Activated naive CD4-positive, alpha-beta T cell treated with anti-CD3 and anti-CD28 coated beads, Interleukin-2, amount 50 U/mL, for 24 hours (primary cell): Measurements from ENCODE around the gene DDX50.
"Not testable (repeated sequence)": the region's sequence is repeated elsewhere in the genome, so short reads cannot be mapped to it uniquely, and the experiment has no call there.

Experiments used
- H3K27ac Mint-ChIP-seq: one replicate; pipeline ENCODE4 v1.8.0; 2021; ENCODE audit warnings: mild to moderate bottlenecking, mixed read lengths
- H3K27me3 Mint-ChIP-seq: one replicate; pipeline ENCODE4 v1.8.0; 2021; ENCODE audit warnings: mixed read lengths
- H3K36me3 Mint-ChIP-seq: one replicate; pipeline ENCODE4 v1.8.0; 2021; ENCODE audit warnings: mixed read lengths
- H3K4me1 Mint-ChIP-seq: one replicate; pipeline ENCODE4 v1.8.0; 2021; ENCODE audit warnings: mixed read lengths
- H3K4me3 Mint-ChIP-seq: one replicate; pipeline ENCODE4 v1.8.0; 2021; ENCODE audit warnings: mild to moderate bottlenecking, mixed read lengths
- H3K9me3 Mint-ChIP-seq: one replicate; pipeline ENCODE4 v1.8.0; 2021; ENCODE audit warnings: mixed read lengths

DDX50 gene

GRCh38 chr10:68954904-68955303 is 53.8 kb downstream of the DDX50 start:
- no peaks in the 10 kb centered on the region for H3K9me3 Mint-ChIP-seq
- peak overlapping the region; percentile 81 for H3K27ac Mint-ChIP-seq
- peaks cover 28% of the 10 kb centered on the region for H3K36me3 Mint-ChIP-seq
- no peaks in the 10 kb centered on the region for H3K27me3 Mint-ChIP-seq
- H3K4me3 Mint-ChIP-seq, result peak overlapping the region; percentile 71
- peaks cover 29% of the 10 kb centered on the region for H3K4me1 Mint-ChIP-seq

GRCh38 chr10:68955355-68955831 is 54.3 kb downstream of the DDX50 start:
- Mint-ChIP-seq H3K4me3 (peak overlapping the region; percentile 100), H3K4me1 (peaks cover 32% of the 10 kb centered on the region), H3K9me3 (no peaks in the 10 kb centered on the region), H3K36me3 (peaks cover 31% of the 10 kb centered on the region), H3K27ac (peak overlapping the region; percentile 100), H3K27me3 (no peaks in the 10 kb centered on the region)

GRCh38 chr10:68955832-68956532 is 54.9 kb downstream of the DDX50 start, which contains the start of gene DDX21:
Gene DDX21, plus strand, starts transcription at chr10:68956170. Its CDS starts 56 bp downstream, at chr10:68956226.
- Mint-ChIP-seq H3K27me3 (no peaks in the 10 kb centered on the region), H3K4me1 (peaks cover 32% of the 10 kb centered on the region), H3K9me3 (no peaks in the 10 kb centered on the region), H3K4me3 (peak within 1 kb of the TSS; percentile 100), H3K36me3 (peaks cover 31% of the 10 kb centered on the region), H3K27ac (peak within 1 kb of the TSS; percentile 100)

- peaks cover 43% of the 10 kb centered on the region for H3K4me1 Mint-ChIP-seq
- H3K4me3 Mint-ChIP-seq, result peak overlapping the region; percentile 100
- peak overlapping the region; percentile 100 for H3K27ac Mint-ChIP-seq
- peaks cover 38% of the 10 kb centered on the region for H3K36me3 Mint-ChIP-seq
- H3K27me3 Mint-ChIP-seq, result no peaks in the 10 kb centered on the region
- H3K9me3 Mint-ChIP-seq, result no peaks in the 10 kb centered on the region
Measured at GRCh38 chr10:68957284-68957615, 56.1 kb downstream of the DDX50 start.

- Mint-ChIP-seq H3K4me1 (peaks cover 47% of the 10 kb centered on the region), H3K27me3 (no peaks in the 10 kb centered on the region), H3K4me3 (peak overlapping the region; percentile 100), H3K9me3 (no peaks in the 10 kb centered on the region), H3K36me3 (peaks cover 38% of the 10 kb centered on the region), H3K27ac (peak overlapping the region; percentile 100)
Measured at GRCh38 chr10:68957654-68958053, 56.5 kb downstream of the DDX50 start.

- Mint-ChIP-seq H3K4me3 (peak overlapping the region; percentile 85), H3K4me1 (peaks cover 45% of the 10 kb centered on the region), H3K27ac (peak overlapping the region; percentile 31), H3K27me3 (no peaks in the 10 kb centered on the region), H3K9me3 (no peaks in the 10 kb centered on the region), H3K36me3 (peaks cover 35% of the 10 kb centered on the region)
Measured at GRCh38 chr10:68959695-68960527, 58.8 kb downstream of the DDX50 start.

GRCh38 chr10:68963151-68963550 is 62.0 kb downstream of the DDX50 start:
- Mint-ChIP-seq H3K4me3 (no peak overlapping the region), H3K9me3 (no peaks in the 10 kb centered on the region), H3K27me3 (no peaks in the 10 kb centered on the region), H3K27ac (no peak overlapping the region), H3K4me1 (peaks cover 41% of the 10 kb centered on the region), H3K36me3 (peaks cover 34% of the 10 kb centered on the region)

GRCh38 chr10:68973975-68974374 is 72.9 kb downstream of the DDX50 start:
- H3K36me3 Mint-ChIP-seq, result peaks cover 32% of the 10 kb centered on the region

GRCh38 chr10:68975936-68976473 is 74.9 kb downstream of the DDX50 start:
- not testable (repeated sequence) for H3K27me3 Mint-ChIP-seq, H3K4me1 Mint-ChIP-seq, H3K9me3 Mint-ChIP-seq, H3K4me3 Mint-ChIP-seq
- Mint-ChIP-seq H3K27ac (peak overlapping the region; percentile 57), H3K36me3 (peaks cover 31% of the 10 kb centered on the region)

More at GRCh38 chr10:68973975-68974374, 72.9 kb downstream of the DDX50 start:
- Mint-ChIP-seq H3K4me1 (peaks cover 16% of the 10 kb centered on the region), H3K9me3 (no peaks in the 10 kb centered on the region), H3K27ac (peak overlapping the region; percentile 78), H3K4me3 (no peak overlapping the region), H3K27me3 (no peaks in the 10 kb centered on the region)

- H3K36me3 Mint-ChIP-seq, result peaks cover 18% of the 10 kb centered on the region
- H3K27me3 Mint-ChIP-seq, H3K4me1 Mint-ChIP-seq, H3K9me3 Mint-ChIP-seq, H3K4me3 Mint-ChIP-seq, H3K27ac Mint-ChIP-seq: not testable (repeated sequence)
Measured at GRCh38 chr10:68979738-68980137, 78.6 kb downstream of the DDX50 start.

GRCh38 chr10:68981074-68981473 is 80.0 kb downstream of the DDX50 start:
- Mint-ChIP-seq H3K9me3 (no peaks in the 10 kb centered on the region), H3K4me1 (peaks cover 4% of the 10 kb centered on the region), H3K27me3 (no peaks in the 10 kb centered on the region), H3K4me3 (no peak overlapping the region), H3K27ac (no peak overlapping the region), H3K36me3 (peaks cover 18% of the 10 kb centered on the region)

- Mint-ChIP-seq H3K9me3 (no peaks in the 10 kb centered on the region), H3K4me1 (peaks cover 9% of the 10 kb centered on the region), H3K36me3 (peaks cover 16% of the 10 kb centered on the region), H3K4me3 (no peak overlapping the region), H3K27ac (peak overlapping the region; percentile 82), H3K27me3 (no peaks in the 10 kb centered on the region)
Measured at GRCh38 chr10:68982389-68982788, 81.3 kb downstream of the DDX50 start.

- Mint-ChIP-seq H3K36me3 (peaks cover 7% of the 10 kb centered on the region), H3K9me3 (no peaks in the 10 kb centered on the region), H3K27me3 (no peaks in the 10 kb centered on the region), H3K4me3 (peak overlapping the region; percentile 94), H3K27ac (no peak overlapping the region), H3K4me1 (peaks cover 53% of the 10 kb centered on the region)
Measured at GRCh38 chr10:68987611-68988010, 86.5 kb downstream of the DDX50 start.

- no peaks in the 10 kb centered on the region for H3K27me3 Mint-ChIP-seq
- peak within 1 kb of the TSS; percentile 94 for H3K4me3 Mint-ChIP-seq
- peak within 1 kb of the TSS; percentile 96 for H3K27ac Mint-ChIP-seq
- H3K9me3 Mint-ChIP-seq, result no peaks in the 10 kb centered on the region
- peaks cover 5% of the 10 kb centered on the region for H3K36me3 Mint-ChIP-seq
- peaks cover 61% of the 10 kb centered on the region for H3K4me1 Mint-ChIP-seq
Measured at GRCh38 chr10:68988530-68989316, 87.6 kb downstream of the DDX50 start, which contains the start of gene KIFBP. Gene KIFBP, plus strand, starts transcription at chr10:68988803. Its CDS starts 30 bp downstream, at chr10:68988833.
